ENCODE results near the gene SLC19A2. TPM values are rescaled to one million over a fixed set of nuclear protein-coding genes. Genes with fewer than 3 reads are reported as not detected.
A peak's percentile ranks its signal among the peaks of the same experiment; 100 is the strongest.

The SLC19A2 gene
- total RNA-seq, 1 experiment from 2014 or later, result 12.8 TPM

DNA sequence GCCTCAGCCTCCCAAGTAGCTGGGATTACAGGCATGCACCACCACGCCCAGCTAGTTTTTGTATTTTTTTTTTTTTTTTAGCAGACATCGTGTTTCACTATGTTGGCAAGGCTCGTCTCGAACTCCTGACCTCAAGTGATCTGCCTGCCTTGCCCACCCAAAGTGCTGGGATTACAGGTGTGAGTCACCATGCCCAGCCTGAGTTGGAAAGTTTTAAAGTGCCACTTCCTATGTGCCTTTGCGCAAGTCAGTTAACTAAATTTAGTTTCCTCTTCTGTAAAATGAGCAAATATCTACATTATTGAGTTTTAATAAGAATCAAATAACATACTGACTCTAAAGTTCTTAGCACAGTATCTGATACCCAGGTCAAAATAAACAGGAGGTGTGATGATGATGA lies 12.4 kb downstream of the SLC19A2 start:
- no peak overlapping the region for H2AFZ ChIP-seq (ENCODE audit: low read length)
- no peak overlapping the region for H2BK5ac ChIP-seq (ENCODE audit: insufficient read length, low read length)
- no peak overlapping the region for H2BK120ac ChIP-seq (ENCODE audit: low read depth, low read length, poor library complexity, severe bottlenecking)
- no peak overlapping the region for H2BK20ac ChIP-seq (ENCODE audit: low read depth, low read length, poor library complexity, severe bottlenecking)
- no peak overlapping the region for H2BK15ac ChIP-seq (ENCODE audit: low read depth, low read length)
- H3K18ac ChIP-seq (ENCODE audit: insufficient read length, low read depth, low read length), result no peak overlapping the region
- peaks cover 2% of the 10 kb centered on the region for H3K79me1 ChIP-seq (ENCODE audit: insufficient read depth, low read depth, low read length, poor library complexity, severe bottlenecking)
- H3K14ac ChIP-seq (ENCODE audit: insufficient read depth, low read length), result no peak overlapping the region
- no peak overlapping the region for H4K91ac ChIP-seq (ENCODE audit: insufficient read length, low read depth, low read length)
- H3K27me3 ChIP-seq (ENCODE audit: insufficient read depth, low read length), result no peaks in the 10 kb centered on the region
- H3K79me2 ChIP-seq (ENCODE audit: insufficient read depth, low read length), result no peaks in the 10 kb centered on the region; the same call in 1 of the 2 replicates
- Mint-ChIP-seq H3K27ac (peak overlapping the region in 1 of 3 experiments; percentile 90; a peak in 1 of 7 replicates), H3K4me3 (no peak overlapping the region), H3K9me3 (no peaks in the 10 kb centered on the region), H3K27me3 (ENCODE audit: low read depth) (no peaks in the 10 kb centered on the region), H3K4me1 (peaks cover 4 to 5% of the 10 kb centered on the region in 2 experiments; a peak in 3 of 4 replicates), H3K36me3 (ENCODE audit: insufficient read depth in 1 of 3, low read depth in 3 of 3) (peaks cover 14 to 15% (median 14%) of the 10 kb centered on the region in 3 experiments; a peak in 6 of 7 replicates)
- no peak overlapping the region for H4K8ac ChIP-seq (replicated peaks; ENCODE audit: insufficient read length, low read depth, low read length)
- no peak overlapping the region for H3K56ac ChIP-seq (ENCODE audit: insufficient read length, low read depth, low read length)
- TF ChIP-seq, protein P1, sequence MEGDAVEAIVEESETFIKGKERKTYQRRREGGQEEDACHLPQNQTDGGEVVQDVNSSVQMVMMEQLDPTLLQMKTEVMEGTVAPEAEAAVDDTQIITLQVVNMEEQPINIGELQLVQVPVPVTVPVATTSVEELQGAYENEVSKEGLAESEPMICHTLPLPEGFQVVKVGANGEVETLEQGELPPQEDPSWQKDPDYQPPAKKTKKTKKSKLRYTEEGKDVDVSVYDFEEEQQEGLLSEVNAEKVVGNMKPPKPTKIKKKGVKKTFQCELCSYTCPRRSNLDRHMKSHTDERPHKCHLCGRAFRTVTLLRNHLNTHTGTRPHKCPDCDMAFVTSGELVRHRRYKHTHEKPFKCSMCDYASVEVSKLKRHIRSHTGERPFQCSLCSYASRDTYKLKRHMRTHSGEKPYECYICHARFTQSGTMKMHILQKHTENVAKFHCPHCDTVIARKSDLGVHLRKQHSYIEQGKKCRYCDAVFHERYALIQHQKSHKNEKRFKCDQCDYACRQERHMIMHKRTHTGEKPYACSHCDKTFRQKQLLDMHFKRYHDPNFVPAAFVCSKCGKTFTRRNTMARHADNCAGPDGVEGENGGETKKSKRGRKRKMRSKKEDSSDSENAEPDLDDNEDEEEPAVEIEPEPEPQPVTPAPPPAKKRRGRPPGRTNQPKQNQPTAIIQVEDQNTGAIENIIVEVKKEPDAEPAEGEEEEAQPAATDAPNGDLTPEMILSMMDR (conservative IDR thresholded peaks at IDR 0.05), result no peak
- H4K20me1 ChIP-seq (ENCODE audit: control insufficient read depth, insufficient read depth, insufficient read length), result no peaks in the 10 kb centered on the region
- H3K4me1 ChIP-seq (ENCODE audit: insufficient read depth, low read length), result no peaks in the 10 kb centered on the region; the same call in 1 of the 2 replicates
- no peak overlapping the region for H3K23ac ChIP-seq (ENCODE audit: insufficient read length, low read depth, low read length)
- DNase-seq, result no peak
- no peaks in the 10 kb centered on the region for H3K9me3 ChIP-seq (ENCODE audit: control insufficient read depth, low read depth, low read length)
- H4K5ac ChIP-seq (ENCODE audit: insufficient read length, low read depth, low read length), result no peak overlapping the region
- H3K4me2 ChIP-seq (ENCODE audit: insufficient read depth, insufficient read length, low read length), result no peak overlapping the region
- H3K27ac ChIP-seq (ENCODE audit: insufficient read length, low read depth, low read length), result no peak overlapping the region
- H3K4ac ChIP-seq (ENCODE audit: low read depth, low read length), result no peak overlapping the region
- no peak overlapping the region for H2BK12ac ChIP-seq (ENCODE audit: insufficient read length, low read depth, low read length)
- H3T11ph ChIP-seq (ENCODE audit: low read length), result no peak overlapping the region
- H3K23me2 ChIP-seq (ENCODE audit: insufficient read length, low read depth, low read length, poor library complexity, severe bottlenecking), result no peaks in the 10 kb centered on the region
- H2AK5ac ChIP-seq (ENCODE audit: insufficient read length, low read length), result no peak overlapping the region
- no peak overlapping the region for H3K9ac ChIP-seq (ENCODE audit: extremely low read depth, insufficient read length, low read length)
- no CpG with 5 or more reads among the region's 5 CpGs for WGBS (ENCODE audit: extremely low coverage, insufficient read length, low lambda C conversion rate)

Data from H9 (cell line).